Activated T-helper 1 cell treated with anti-CD3 and anti-CD28 coated beads, Interleukin-2, amount 50 U/mL, for 16 hours (primary cell): ENCODE data around the gene CEMIP.
A peak's percentile ranks its signal among the peaks of the same experiment; 100 is the strongest.

Experiments
- DNase-seq, 2 donors: peaks; one replicate each; pipeline ENCODE4 v3.0.0-alpha.2; 2020; ENCODE audit warnings: low read depth in 1 of 2, low spot score in 1 of 2

Gene CEMIP

GRCh38 chr15:80974914-80975313, 195.7 kb downstream of the CEMIP start:
- DNase-seq = no peak

- DNase-seq = no peak
Measured at GRCh38 chr15:80976851-80977250, 197.7 kb downstream of the CEMIP start.

GRCh38 chr15:80977627-80978036, 198.5 kb downstream of the CEMIP start:
- no peak for DNase-seq

GRCh38 chr15:80978685-80979329, 199.6 kb downstream of the CEMIP start:
- no peak for DNase-seq

GRCh38 chr15:80979538-80980200, 200.5 kb downstream of the CEMIP start:
- DNase-seq = no peak

GRCh38 chr15:80982205-80982604, 203.0 kb downstream of the CEMIP start:
- no peak for DNase-seq

GRCh38 chr15:80982839-80983238, 203.7 kb downstream of the CEMIP start:
- DNase-seq = no peak

- no peak for DNase-seq
Measured at GRCh38 chr15:80984856-80985255, 205.7 kb downstream of the CEMIP start.

- DNase-seq = no peak
Measured at GRCh38 chr15:80985981-80986380, 206.8 kb downstream of the CEMIP start.

GRCh38 chr15:80986487-80986886, 207.3 kb downstream of the CEMIP start:
- DNase-seq = no peak

- DNase-seq = no peak
Measured at GRCh38 chr15:80988148-80988796, 209.1 kb downstream of the CEMIP start.

- DNase-seq = no peak
Measured at GRCh38 chr15:80989081-80989517, 209.9 kb downstream of the CEMIP start.

GRCh38 chr15:80989518-80990478, 210.6 kb downstream of the CEMIP start, which contains the start of gene MESD:
MESD (minus strand) TSS chr15:80989819; CDS start chr15:80989791, 28 bp downstream.
- peak; percentile 95 to 98 for DNase-seq

- no peak for DNase-seq
Measured at GRCh38 chr15:80990955-80991354, 211.8 kb downstream of the CEMIP start.

- DNase-seq = no peak
Measured at GRCh38 chr15:80991421-80991820, 212.3 kb downstream of the CEMIP start.

GRCh38 chr15:80992006-80992405, 212.8 kb downstream of the CEMIP start:
- DNase-seq = no peak

GRCh38 chr15:80992441-80992840, 213.3 kb downstream of the CEMIP start:
- no peak for DNase-seq

GRCh38 chr15:80996247-80996646, 217.1 kb downstream of the CEMIP start:
- DNase-seq = no peak

- DNase-seq = no peak
Measured at GRCh38 chr15:80997692-80998091, 218.5 kb downstream of the CEMIP start.

- DNase-seq = no peak
Measured at GRCh38 chr15:80998251-80998650, 219.1 kb downstream of the CEMIP start.

- DNase-seq = peak; percentile 20 to 49
Measured at GRCh38 chr15:80999623-81000036, 220.5 kb downstream of the CEMIP start.
